GM18861 (cell line): ENCODE data around the gene SELPLG.
"Not testable (repeated sequence)": the region's sequence is repeated elsewhere in the genome, so short reads cannot be mapped to it uniquely, and the experiment has no call there.

Source experiments
- ATAC-seq: cut with Tn5 transposase; IDR thresholded peaks from one replicate; pipeline ENCODE4 v1.9.1; 2021; ENCODE audit not compliant: unreplicated experiment

The SELPLG gene

DNA sequence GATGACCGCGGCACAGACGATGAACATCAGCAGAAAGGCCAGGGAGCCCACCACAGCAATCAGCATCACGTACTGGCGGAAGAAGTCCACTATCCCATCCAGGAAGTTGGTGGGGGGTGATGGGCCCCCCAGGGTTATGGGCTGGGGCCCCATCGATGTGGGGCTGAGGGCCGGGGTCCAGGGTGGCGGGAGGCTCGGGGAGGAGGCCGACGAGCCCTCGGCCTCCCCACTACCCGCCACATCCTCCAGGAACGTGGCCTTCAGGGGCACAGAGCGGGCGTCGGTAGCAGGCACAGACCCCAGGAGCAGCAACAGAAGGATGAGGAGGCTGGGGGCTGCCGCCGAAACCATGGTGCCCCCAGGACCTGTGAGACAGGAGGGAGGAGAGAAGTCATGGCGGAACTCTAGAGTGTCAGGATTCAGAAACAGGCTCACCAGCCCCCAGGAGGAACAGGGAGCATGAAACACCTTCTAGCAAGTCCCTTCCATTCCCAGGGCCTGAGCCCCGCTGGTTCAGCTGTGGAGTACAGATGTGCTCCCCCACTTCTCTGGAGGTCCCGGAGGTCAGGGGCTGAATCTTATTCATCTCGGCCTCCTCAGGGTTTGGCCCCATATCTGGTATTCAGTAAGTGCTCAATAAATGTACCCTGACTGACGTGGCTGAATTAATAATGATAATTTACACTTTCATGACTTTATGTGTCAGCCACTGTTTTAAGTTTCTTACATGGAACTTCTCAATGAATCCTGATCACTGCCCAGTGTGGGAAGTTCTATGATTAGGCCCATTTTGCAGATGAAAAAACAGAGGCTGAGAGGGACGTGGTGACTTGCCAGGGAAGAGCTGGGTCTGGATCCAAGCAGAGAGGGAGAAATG, 41.4 kb downstream of the SELPLG start:
- no peak for ATAC-seq

- ATAC-seq = no peak
Measured at GRCh38 chr12:108591267-108591980, 42.3 kb downstream of the SELPLG start.

DNA sequence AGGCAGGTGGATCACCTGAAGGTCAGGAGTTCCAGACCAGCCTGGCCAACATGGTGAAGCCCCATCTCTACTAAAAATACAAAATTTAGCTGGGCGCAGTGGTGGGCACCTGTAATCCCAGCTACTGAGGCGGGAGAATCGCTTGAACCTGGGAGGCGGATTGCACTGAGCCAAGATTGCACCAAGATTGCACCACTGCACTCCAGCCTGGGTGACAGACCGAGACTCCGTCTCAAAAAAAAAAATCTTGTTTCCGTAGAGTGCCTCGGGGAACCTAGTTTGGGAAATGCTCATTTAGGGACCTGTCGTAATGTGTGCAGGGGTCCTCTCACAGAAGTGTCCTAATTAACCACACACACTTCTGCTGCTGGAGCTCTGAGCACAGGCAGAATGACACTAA, 43.2 kb downstream of the SELPLG start:
- ATAC-seq = not testable (repeated sequence)

DNA sequence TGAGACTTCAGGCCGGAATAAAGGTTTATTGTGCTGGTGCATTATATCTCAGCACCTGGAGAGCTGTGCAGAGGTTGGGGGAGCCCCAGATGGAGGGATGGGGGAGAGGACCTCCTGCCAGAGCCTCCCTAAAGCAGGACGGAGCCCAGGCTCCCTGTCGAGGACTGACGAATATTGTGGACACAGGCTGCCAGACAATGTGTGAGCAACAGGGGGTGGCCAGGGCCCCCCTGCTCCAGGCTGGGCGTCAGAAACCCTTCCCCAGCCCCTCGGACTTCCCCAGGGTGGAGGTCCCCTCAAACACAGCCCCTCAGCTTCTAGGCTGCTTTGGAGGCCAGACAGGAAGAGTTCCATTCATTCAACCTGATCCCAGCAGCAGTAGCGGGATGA, 43.9 kb downstream of the SELPLG start:
- no peak for ATAC-seq

DNA sequence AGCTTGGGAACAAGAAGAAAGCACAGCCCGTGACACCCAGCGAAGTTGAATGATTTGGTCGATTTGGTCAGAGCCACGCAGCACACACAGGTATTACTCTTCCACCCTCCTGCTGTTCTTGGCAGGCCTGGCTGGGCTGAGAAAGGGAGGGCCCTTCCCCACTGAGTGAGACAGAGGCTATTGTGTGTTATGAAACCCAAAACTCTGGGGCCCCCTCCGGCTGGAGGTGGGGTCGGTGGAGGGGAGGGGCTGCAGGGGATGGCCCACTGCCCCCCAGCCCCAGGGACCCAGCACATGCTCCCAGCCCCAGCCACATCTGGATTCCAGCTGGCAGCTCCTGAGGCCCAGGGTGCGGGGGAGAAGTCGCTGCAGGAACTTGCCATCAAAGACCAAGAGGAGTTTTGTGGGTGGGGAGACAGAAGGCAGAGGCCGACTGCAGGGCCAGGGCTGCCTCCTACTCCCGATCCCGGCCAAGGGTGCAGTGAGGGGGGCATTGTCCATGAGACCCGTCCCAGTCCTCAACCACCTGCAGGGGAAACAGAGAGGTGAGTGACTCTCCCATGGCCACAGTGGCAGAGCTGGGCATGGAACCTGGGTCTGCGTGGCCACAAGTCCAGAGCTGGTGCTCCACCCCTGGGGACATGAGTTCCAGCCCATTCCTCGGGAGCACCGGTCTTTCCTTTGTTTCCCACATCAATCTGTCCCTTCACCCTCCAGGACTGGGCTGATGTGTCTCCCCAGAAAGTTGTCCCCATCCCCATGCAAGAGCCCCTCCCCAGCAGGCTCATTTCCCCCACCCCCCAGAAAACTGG, 44.5 kb downstream of the SELPLG start:
- no peak for ATAC-seq

GRCh38 chr12:108587826-108588225, 45.9 kb downstream of the SELPLG start:
- ATAC-seq = no peak

DNA sequence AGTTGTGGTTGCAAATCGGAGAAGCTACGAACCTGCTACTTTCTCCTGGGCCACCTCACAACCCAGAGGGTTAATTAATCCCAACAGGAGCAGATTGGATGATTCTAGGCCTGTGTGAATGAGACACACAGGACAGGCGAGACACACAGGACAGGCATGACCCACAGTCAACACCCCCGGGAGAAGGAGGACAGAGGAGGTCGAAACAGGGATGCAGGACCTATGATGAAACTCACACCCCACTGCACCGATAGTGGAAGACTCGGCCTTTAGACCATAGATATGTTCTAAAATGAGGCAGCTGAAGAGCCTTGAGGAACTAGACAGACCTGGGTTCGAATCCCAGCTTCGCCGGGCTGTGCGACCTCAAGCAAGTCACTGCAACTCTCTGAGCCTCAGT, 47.4 kb downstream of the SELPLG start:
- no peak for ATAC-seq

GRCh38 chr12:108585864-108586263, 47.8 kb downstream of the SELPLG start:
- ATAC-seq = no peak

DNA sequence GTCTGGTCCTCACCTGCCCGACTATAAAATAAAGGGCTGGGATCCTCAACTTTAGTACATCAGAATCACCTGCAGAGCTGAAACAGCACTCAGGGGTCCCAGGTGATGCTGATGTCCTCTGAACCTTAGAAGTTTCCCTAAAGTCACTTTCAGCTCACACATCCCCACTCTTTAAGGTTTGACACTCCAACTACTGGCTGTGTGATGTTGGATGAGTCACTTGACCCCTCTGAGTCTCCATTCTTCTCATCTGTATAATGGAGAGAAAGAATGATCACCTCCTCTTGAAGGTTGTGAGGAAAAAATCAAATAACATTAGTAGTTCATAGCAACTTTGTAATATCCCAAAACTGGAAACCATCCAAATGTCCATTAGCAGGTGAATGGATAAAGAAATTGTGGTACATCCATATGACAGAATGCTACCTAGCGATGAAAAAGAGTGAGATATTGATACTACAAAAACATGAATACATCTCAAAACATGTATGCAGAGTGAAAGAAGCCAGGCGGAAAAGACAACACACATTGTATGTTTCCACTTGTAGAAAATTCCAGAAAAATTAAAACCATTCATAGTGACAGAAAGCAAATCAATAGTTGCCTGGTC, 49.1 kb downstream of the SELPLG start:
- ATAC-seq = no peak

- ATAC-seq = no peak
Measured at GRCh38 chr12:108583991-108584390, 49.7 kb downstream of the SELPLG start.

DNA sequence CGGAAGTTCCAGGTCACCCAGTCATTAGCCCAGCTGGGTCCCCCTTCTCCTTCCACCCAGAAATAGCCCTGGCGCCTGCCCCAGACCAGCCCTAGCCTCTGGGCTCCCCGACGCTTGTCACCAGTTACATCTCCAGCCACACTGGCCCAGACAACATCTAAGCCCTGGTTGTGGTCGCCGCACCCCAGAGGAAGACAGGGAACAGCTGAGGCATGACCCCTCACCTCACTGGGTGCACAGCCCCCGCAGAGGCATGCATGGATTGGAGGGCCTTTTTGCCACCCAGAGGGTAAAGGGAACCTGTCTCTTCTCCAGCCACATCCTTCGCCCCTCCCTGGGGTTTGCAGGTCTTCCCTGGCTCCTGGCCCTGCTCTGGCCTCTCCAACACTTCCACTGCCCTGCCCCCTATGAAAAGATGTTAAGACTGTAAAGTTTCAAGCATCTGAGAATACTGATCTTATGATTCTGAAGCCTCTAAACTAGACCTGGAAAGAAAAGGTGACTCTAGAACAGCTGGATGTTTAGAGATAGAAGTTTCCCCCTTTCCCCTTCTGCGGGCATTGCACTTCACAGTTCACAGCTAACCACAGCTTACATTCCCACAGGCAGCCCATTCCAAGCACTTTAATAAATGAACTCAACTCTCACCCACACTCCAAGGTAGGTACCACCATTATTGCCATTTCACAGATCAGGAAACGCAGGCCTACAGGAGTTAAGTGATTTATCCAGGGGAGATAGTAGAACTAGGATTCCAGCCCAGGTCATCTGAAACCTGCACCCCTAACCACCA, 50.5 kb downstream of the SELPLG start:
- no peak for ATAC-seq

- ATAC-seq = no peak
Measured at GRCh38 chr12:108582509-108582908, 51.2 kb downstream of the SELPLG start.

- no peak for ATAC-seq
Measured at GRCh38 chr12:108581311-108582227, 52.1 kb downstream of the SELPLG start.

DNA sequence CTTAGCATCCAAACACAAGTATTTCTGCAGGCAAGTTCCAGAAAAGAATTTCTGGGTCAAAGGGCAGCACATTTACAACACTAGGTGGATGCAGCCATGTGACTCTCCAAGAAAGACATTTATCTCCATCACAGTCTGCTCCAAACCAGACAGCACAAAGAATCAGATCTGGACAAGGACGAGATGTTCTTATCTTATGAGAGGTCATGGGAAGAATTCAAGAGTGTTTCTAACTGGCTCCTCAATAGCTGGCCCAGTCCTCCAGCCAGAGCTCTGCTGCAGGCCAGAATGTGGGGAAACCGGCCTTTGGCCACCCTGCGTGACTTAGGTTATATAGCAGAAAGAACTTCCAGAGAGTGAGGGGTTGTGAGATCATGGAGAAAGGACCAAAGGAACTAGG, 53.2 kb downstream of the SELPLG start:
- no peak for ATAC-seq

GRCh38 chr12:108578813-108579212, 54.9 kb downstream of the SELPLG start:
- ATAC-seq = no peak

DNA sequence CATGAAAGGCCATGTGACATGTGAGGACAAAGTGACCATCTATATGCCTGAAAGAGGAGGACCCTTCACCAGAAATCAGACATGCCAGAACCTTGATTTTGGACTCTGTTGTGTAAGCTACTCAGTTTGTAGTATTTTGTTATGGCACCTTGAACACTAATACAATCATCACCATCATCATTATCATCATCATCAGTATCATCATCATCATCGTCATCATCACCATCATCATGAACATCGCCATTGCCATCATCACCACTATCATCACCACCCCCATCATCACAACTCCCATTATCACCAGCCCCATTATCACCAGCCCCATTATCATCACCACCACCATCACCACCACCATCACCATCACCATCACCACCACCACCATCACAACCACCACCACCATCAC, 55.4 kb downstream of the SELPLG start:
- ATAC-seq = no peak

GRCh38 chr12:108577458-108577857, 56.2 kb downstream of the SELPLG start:
- no peak for ATAC-seq

DNA sequence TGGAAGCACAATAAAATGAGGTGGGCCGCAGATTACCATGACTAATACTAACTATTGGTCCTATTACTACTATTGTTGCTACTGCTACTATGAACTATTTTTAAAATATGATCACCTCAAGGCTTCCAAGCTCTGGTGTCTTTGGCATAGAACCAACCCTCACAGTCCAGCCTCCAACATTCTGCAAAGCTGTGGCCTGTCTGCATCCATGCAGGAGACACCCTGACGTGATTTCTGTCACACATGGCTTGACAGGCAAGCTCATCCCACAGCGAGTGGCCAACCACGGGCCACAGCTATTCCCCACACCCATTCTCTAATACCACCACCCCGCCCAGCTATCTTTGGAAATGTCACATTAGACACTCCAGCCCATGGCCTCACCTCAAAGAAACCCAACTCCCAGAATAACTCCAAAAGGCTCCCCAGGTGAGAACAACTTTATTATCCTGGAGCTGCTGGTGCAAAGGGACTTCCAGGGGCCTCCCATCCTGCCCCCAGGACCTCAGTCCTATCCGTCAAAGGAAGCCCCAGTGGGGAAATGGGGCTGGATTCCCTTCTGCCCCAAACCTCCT, 56.9 kb downstream of the SELPLG start:
- ATAC-seq = no peak
